Transverse colon (tissue), 3 donors: Measurements from ENCODE around the gene CDHR4.

ENCODE experiments used
- CTCF ChIP-seq, 5 experiments: fragments of 200-600 bp in 3 of 5; fragments of 450-650 bp in 2 of 5; sonication (generic) in 3 of 5; IDR thresholded peaks; 1 replicate in 2 of 5; 2 replicates in 3 of 5; pipeline ENCODE4 v1.5.1; 2016 to 2017; ENCODE audit warnings: antibody characterized with exemption in 5 of 5, inconsistent platforms in 3 of 5, mild to moderate bottlenecking in 2 of 5, moderate library complexity in 1 of 5
- EP300 ChIP-seq: sonication (generic); formaldehyde crosslinking; IDR thresholded peaks from one replicate; pipeline ENCODE4 v1.6.1; 2017; ENCODE audit warnings: antibody characterized with exemption, low read depth
- POLR2A ChIP-seq: fragments of 450-650 bp; IDR thresholded peaks from one replicate; pipeline ENCODE4 v1.6.1; 2016; ENCODE audit warnings: antibody characterized with exemption, mild to moderate bottlenecking, moderate library complexity

GRCh38 chr3:49780080-49780974, 19.3 kb downstream of the CDHR4 start:
- TF ChIP-seq CTCF (IDR thresholded peaks at IDR 0.05), result no peak
- TF ChIP-seq POLR2A, result no peak
- TF ChIP-seq EP300, result no peak
